Middle frontal gyrus (tissue), 1 donor: ENCODE measurements around the gene PLPP2.
"Not testable (repeated sequence)": the region's sequence is repeated elsewhere in the genome, so short reads cannot be mapped to it uniquely, and the experiment has no call there.

Experiments
- DNase-seq: peaks from one replicate; pipeline ENCODE4 v3.0.0-alpha.2; 2015; ENCODE audit warnings: low spot score; ENCODE audit errors: extremely low spot score

The PLPP2 gene

GRCh38 chr19:271856-272255, 19.3 kb downstream of the PLPP2 start:
- DNase-seq, result no peak

DNA sequence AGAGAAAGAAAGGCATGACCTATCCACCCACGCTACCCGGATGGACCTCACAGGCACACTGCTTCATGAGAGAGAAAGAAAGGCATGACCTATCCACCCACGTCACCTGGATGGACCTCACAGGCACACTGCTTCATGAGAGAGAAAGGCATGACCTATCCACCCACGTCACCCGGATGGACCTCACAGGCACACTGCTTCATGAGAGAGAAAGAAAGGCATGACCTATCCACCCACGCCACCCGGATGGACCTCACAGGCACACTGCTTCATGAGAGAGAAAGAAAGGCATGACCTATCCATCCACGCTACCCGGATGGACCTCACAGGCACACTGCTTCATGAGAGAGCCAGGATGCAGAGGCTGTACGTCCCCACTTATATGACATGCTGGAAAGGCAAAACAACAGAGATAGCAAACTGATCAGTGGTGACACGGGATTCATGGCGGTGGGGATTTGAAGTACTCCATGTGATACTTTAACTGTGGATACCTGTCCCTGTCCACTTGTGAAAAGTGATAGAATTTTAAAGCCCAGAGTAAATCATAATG, 20.4 kb downstream of the PLPP2 start:
- not testable (repeated sequence) for DNase-seq

GRCh38 chr19:269241-269640, 22.0 kb downstream of the PLPP2 start:
- DNase-seq, result no peak

- no peak for DNase-seq
Measured at GRCh38 chr19:262125-262524, 29.1 kb downstream of the PLPP2 start.

DNA sequence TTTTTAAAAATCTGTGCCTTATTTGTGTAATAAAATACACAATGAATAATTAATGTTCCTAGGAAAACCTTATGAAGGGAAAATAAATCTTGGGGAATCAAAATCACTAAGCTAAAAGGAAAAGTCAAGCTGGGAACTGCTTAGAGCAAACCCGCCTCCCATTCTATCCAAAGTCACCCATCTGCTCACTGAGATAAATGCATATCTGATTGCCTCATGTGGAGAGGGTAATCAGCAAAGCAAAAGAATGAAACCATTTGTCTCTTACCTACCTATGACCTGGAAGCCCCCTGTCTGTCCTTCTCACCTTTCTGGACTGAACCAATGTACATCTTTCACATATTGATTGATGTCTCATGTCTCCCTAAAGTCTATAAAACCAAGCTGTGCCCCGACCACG, 34.4 kb downstream of the PLPP2 start:
- not testable (repeated sequence) for DNase-seq

- not testable (repeated sequence) for DNase-seq
Measured at GRCh38 chr19:252421-253186, 38.6 kb downstream of the PLPP2 start.

- no peak for DNase-seq
Measured at GRCh38 chr19:246551-246950, 44.7 kb downstream of the PLPP2 start.

GRCh38 chr19:245900-246299, 45.3 kb downstream of the PLPP2 start:
- DNase-seq, result not testable (repeated sequence)

DNA sequence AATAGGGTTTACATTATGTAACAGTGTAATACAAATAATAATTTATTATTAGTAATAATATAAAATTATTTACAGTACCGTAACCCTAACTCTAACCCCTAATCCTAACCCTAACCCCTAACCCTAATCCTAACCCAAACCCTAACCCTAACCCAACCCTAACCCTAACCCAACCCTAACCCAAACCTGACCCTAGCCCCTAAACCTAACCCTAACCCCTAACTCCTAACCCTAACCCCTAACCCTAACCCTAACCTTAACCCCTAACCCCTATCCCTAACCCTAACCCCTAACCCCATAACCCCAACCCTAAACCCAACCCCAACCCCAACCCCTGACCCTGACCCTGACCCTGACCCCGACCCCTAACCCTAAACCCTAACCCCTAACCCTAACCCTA, 45.7 kb downstream of the PLPP2 start:
- DNase-seq, result no peak
